Endothelial cell of umbilical vein (primary cell): ENCODE measurements around the gene HDGFL2. TPM values are rescaled to one million over a fixed set of nuclear protein-coding genes. Genes with fewer than 3 reads are reported as not detected.

Source experiments
- BruUV-seq: library from RNA; stranded (reverse); fragments of 400-500 nt; replicated peaks from 2 replicates; lab custom pipeline; 2021; lab: Mats Ljungman, UMichigan
- CTCF ChIA-PET: fragments of 300-600, 350-600 bp; sonication (Branson Sonifier 250); formaldehyde crosslinking; loops from one replicate; lab custom pipeline; 2021; ENCODE audit warnings: antibody characterized with exemption, inconsistent platforms; lab: Charles Lee
- POLR2A ChIA-PET: fragments of 300-600, 350-600 bp; sonication (Branson Sonifier 250); formaldehyde crosslinking; loops from one replicate; lab custom pipeline; 2021; ENCODE audit warnings: antibody characterized with exemption, inconsistent platforms; lab: Charles Lee
- DNase-seq: peaks from one replicate; pipeline ENCODE4 v3.0.0-alpha.2; 2011; ENCODE audit warnings: low read depth, low spot score
- FAIRE-seq: peaks from 2 replicates; lab custom pipeline; 2011; peaks lifted over from hg19 to GRCh38; lab: Jason Lieb, UNC
- H2AFZ ChIP-seq: 2 replicates; pipeline ENCODE4 v1.6.0; 2012; ENCODE audit warnings: low read depth, low read length, control low read depth, inconsistent platforms
- H3K27ac ChIP-seq: 2 replicates; pipeline ENCODE4 v1.5.1; 2011; ENCODE audit warnings: low read depth, mild to moderate bottlenecking, control low read depth, low read length, moderate library complexity; ENCODE audit not compliant: insufficient read depth
- H3K27me3 ChIP-seq, 2 experiments: 2 replicates each; pipeline versions ENCODE4 v1.6.0 to v1.6.1; 2011; ENCODE audit warnings: low read length in 2 of 2, mixed read lengths in 1 of 2; ENCODE audit not compliant: control insufficient read depth in 2 of 2, insufficient read depth in 2 of 2
- H3K36me3 ChIP-seq, 2 experiments: 2 replicates in 1 of 2; 3 replicates in 1 of 2; pipeline ENCODE4 v1.5.1; 2011; ENCODE audit warnings: low read length in 2 of 2, mild to moderate bottlenecking in 1 of 2, moderate library complexity in 1 of 2; ENCODE audit not compliant: control insufficient read depth in 2 of 2, insufficient read depth in 2 of 2; ENCODE audit errors: extremely low read depth in 1 of 2
- H3K4me1 ChIP-seq: 3 replicates; pipeline ENCODE4 v1.5.1; 2011; ENCODE audit warnings: mild to moderate bottlenecking, low read length; ENCODE audit not compliant: control insufficient read depth, insufficient read depth; ENCODE audit errors: extremely low read depth
- H3K4me2 ChIP-seq: 2 replicates; pipeline ENCODE4 v1.6.1; 2011; ENCODE audit warnings: low read length, control low read depth, mixed read lengths; ENCODE audit not compliant: insufficient read depth
- H3K4me3 ChIP-seq, 3 experiments: fragments of 200-600 bp in 1 of 3; sonication (generic), shearing (Covaris generic) in 1 of 3; replicated peaks in 1 of 3; 2 replicates each; pipeline ENCODE4 v1.5.1; 2011 to 2016; ENCODE audit warnings: control low read depth in 3 of 3, low read length in 3 of 3, mild to moderate bottlenecking in 2 of 3, inconsistent platforms in 1 of 3, low read depth in 1 of 3, moderate library complexity in 1 of 3; ENCODE audit not compliant: insufficient read depth in 1 of 3
- H3K79me2 ChIP-seq: 2 replicates; pipeline ENCODE4 v1.6.0; 2012; ENCODE audit warnings: low read length, inconsistent platforms; ENCODE audit not compliant: control insufficient read depth, insufficient read depth
- H3K9ac ChIP-seq: replicated peaks from 2 replicates; pipeline ENCODE3; 2011; ENCODE audit warnings: low read length, control low read depth; ENCODE audit not compliant: insufficient read depth; ENCODE audit errors: extremely low read depth
- H3K9me1 ChIP-seq: replicated peaks from 3 replicates; pipeline ENCODE4 v1.6.0; 2011; ENCODE audit warnings: mild to moderate bottlenecking, low read length; ENCODE audit not compliant: control insufficient read depth, insufficient read depth; ENCODE audit errors: extremely low read depth
- H3K9me3 ChIP-seq: replicated peaks from 2 replicates; pipeline ENCODE4 v1.5.1; 2012; ENCODE audit warnings: low read length, inconsistent platforms; ENCODE audit not compliant: control insufficient read depth, insufficient read depth
- H4K20me1 ChIP-seq: replicated peaks from 2 replicates; pipeline ENCODE3; 2011; ENCODE audit warnings: mild to moderate bottlenecking, low read length; ENCODE audit not compliant: control insufficient read depth, insufficient read depth; ENCODE audit errors: extremely low read depth
- CTCF ChIP-seq, 2 donors: IDR thresholded peaks; 1 replicate in 1 of 2; 2 replicates in 1 of 2; pipeline ENCODE4 v1.5.1; 2011; ENCODE audit warnings: low read length in 2 of 2, mild to moderate bottlenecking in 2 of 2, moderate library complexity in 2 of 2, control low read depth in 1 of 2, inconsistent platforms in 1 of 2, low read depth in 1 of 2; ENCODE audit not compliant: insufficient read depth in 1 of 2; ENCODE audit errors: extremely low read depth in 1 of 2
- EZH2 ChIP-seq: IDR thresholded peaks from 2 replicates; pipeline ENCODE4 v1.6.1; 2012; ENCODE audit warnings: borderline replicate concordance, low read depth, mild to moderate bottlenecking, moderate library complexity, low read length, inconsistent platforms; ENCODE audit not compliant: severe bottlenecking
- FOS ChIP-seq: IDR thresholded peaks from 2 replicates; pipeline ENCODE4 v1.6.1; 2011; ENCODE audit warnings: mild to moderate bottlenecking, low read length, moderate library complexity, borderline replicate concordance; ENCODE audit not compliant: insufficient read depth
- GATA2 ChIP-seq: IDR thresholded peaks from 2 replicates; pipeline ENCODE4 v1.7.0; 2011; ENCODE audit warnings: low read depth, mild to moderate bottlenecking, moderate library complexity, mixed read lengths, low read length; ENCODE audit not compliant: insufficient read length, insufficient read depth
- JUN ChIP-seq: IDR thresholded peaks from 2 replicates; pipeline ENCODE4 v1.6.1; 2011; ENCODE audit warnings: borderline replicate concordance, low read depth; ENCODE audit not compliant: insufficient read length, insufficient read depth
- MAX ChIP-seq: IDR thresholded peaks from 2 replicates; pipeline ENCODE4 v1.6.1; 2011; ENCODE audit not compliant: insufficient read depth, insufficient read length
- MYC ChIP-seq: IDR thresholded peaks from one replicate; pipeline ENCODE4 v1.6.1; 2011; ENCODE audit warnings: mild to moderate bottlenecking, low read depth, low read length
- POLR2A ChIP-seq: IDR thresholded peaks from 2 replicates; pipeline ENCODE4 v1.6.1; 2012; ENCODE audit warnings: low read depth, mild to moderate bottlenecking, control low read depth, low read length
- POLR2AphosphoS5 ChIP-seq: IDR thresholded peaks from 2 replicates; pipeline ENCODE4 v1.6.1; 2012; ENCODE audit warnings: low read depth, mild to moderate bottlenecking, control low read depth, low read length, moderate library complexity; ENCODE audit not compliant: insufficient read depth
- dilution Hi-C: fragments of 300-500 bp; cut with MboI; formaldehyde crosslinking; loops from one replicate; pipeline ENCODE4 v1.15.0; 2019; ENCODE audit warnings: low sequenced_read_pairs; ENCODE audit not compliant: extremely low pct_ligation_motif_present
- intact Hi-C: fragments of 100-400 bp; cut with micrococcal nuclease; formaldehyde crosslinking; loops from one replicate; pipeline ENCODE4 v1.10.0; 2022
- polyA plus RNA-seq, 4 experiments: library from polyadenylated mRNA; depleted of rRNA in 3 of 4; stranded (reverse) in 3 of 4; unstranded in 1 of 4; fragments of >200 nt; gene quantifications; 2 replicates each; pipeline versions ENCODE4 v1.2.1 to v1.2.3, GENCODE V29; 2011 to 2012; ENCODE audit warnings: missing spikeins in 1 of 4
- total RNA-seq: library from RNA; stranded (reverse); gene quantifications from 2 replicates; pipeline ENCODE4 v1.2.3, GENCODE V29; 2021

The HDGFL2 gene
- total and polyA plus RNA-seq, 2 donors (not counting 3 experiments of a cell fraction or from before 2014, with no cell fraction given): 39.1 to 79.6 TPM

GRCh38 chr19:4504297-4504701 lies 32.2 kb downstream of the HDGFL2 start:
- Histone ChIP-seq H3K27ac (no peak overlapping the region), H3K79me2 (no peaks in the 10 kb centered on the region), H3K4me2 (no peak overlapping the region), H3K4me3 (no peak overlapping the region), H3K4me1 (peaks cover 10% of the 10 kb centered on the region), H4K20me1 (no peaks in the 10 kb centered on the region), H2AFZ (no peak overlapping the region), H3K9me1 (no peaks in the 10 kb centered on the region), H3K36me3 (peaks cover 5 to 24% of the 10 kb centered on the region in 2 experiments), H3K9me3 (no peaks in the 10 kb centered on the region), H3K9ac (no peak overlapping the region), H3K27me3 (no peaks in the 10 kb centered on the region)
- ChIA-PET POLR2A (no interaction called here), CTCF (interaction anchor here (1.7 to 1.9 kb wide), 2 partner anchors 19 to 21 kb away, joined by 7 to 11 read pairs; no protein-coding TSS in a partner anchor)
- no peak for TF ChIP-seq EZH2
- TF ChIP-seq POLR2A: no peak
- no peak for TF ChIP-seq GATA2
- no peak for TF ChIP-seq MYC
- no peak for TF ChIP-seq JUN
- no peak for TF ChIP-seq POLR2AphosphoS5
- TF ChIP-seq CTCF (IDR thresholded peaks at IDR 0.05; ENCODE audit: extremely low read depth in 1 of 2, insufficient read depth in 1 of 2, low read depth in 1 of 2, low read length in 2 of 2): no peak
- TF ChIP-seq FOS: no peak
- no peak for TF ChIP-seq MAX
- dilution Hi-C loops: no loop called here
- DNase-seq (no peak), FAIRE-seq (no peak)
- no TSS peak for BruUV-seq
- intact Hi-C loops: no loop called here
